Esophagus muscularis mucosa (tissue), 4 donors: ENCODE measurements around the gene PGAP1. TPM values are rescaled to one million over a fixed set of nuclear protein-coding genes. Genes with fewer than 3 reads are reported as not detected.
A peak's percentile ranks its signal among the peaks of the same experiment; 100 is the strongest.

ENCODE experiments used
- DNase-seq: peaks from one replicate; pipeline ENCODE4 v3.0.0-alpha.2; 2017; ENCODE audit errors: extremely low spot score
- H3K27ac ChIP-seq, 4 donors: fragments of 200-600 bp; sonication (generic); replicated peaks in 1 of 4; 1 replicate in 3 of 4; 2 replicates in 1 of 4; pipeline ENCODE4 v1.5.1; 2016 to 2019; ENCODE audit warnings: mild to moderate bottlenecking in 1 of 4
- H3K27me3 ChIP-seq, 4 donors: fragments of 200-600 bp; sonication (generic); one replicate each; pipeline versions ENCODE4 v1.5.1 to v1.6.0; 2016 to 2019
- H3K36me3 ChIP-seq, 4 donors: fragments of 200-600 bp; sonication (generic); one replicate each; pipeline ENCODE4 v1.5.1; 2016 to 2019
- H3K4me1 ChIP-seq, 4 donors: fragments of 200-600 bp; sonication (generic); one replicate each; pipeline ENCODE4 v1.5.1; 2016 to 2019
- H3K4me3 ChIP-seq, 4 donors: fragments of 200-600 bp; sonication (generic); 1 replicate in 2 of 4; 2 replicates in 2 of 4; pipeline ENCODE4 v1.5.1; 2016 to 2019; ENCODE audit warnings: mild to moderate bottlenecking in 4 of 4, moderate library complexity in 1 of 4
- H3K9me3 ChIP-seq, 4 donors: fragments of 200-600 bp; sonication (generic); 1 replicate in 3 of 4; 2 replicates in 1 of 4; pipeline ENCODE4 v1.5.1; 2016 to 2019
- CTCF ChIP-seq, 3 experiments: fragments of 200-600 bp in 2 of 3; fragments of 450-650 bp in 1 of 3; sonication (generic) in 2 of 3; IDR thresholded peaks; one replicate each; pipeline ENCODE4 v1.5.1; 2017 to 2019; ENCODE audit warnings: antibody characterized with exemption in 3 of 3, mild to moderate bottlenecking in 2 of 3, moderate library complexity in 1 of 3
- EP300 ChIP-seq: sonication (generic); formaldehyde crosslinking; IDR thresholded peaks from one replicate; pipeline ENCODE4 v1.6.1; 2017; ENCODE audit warnings: antibody characterized with exemption
- POLR2A ChIP-seq: fragments of 450-650 bp; IDR thresholded peaks from one replicate; pipeline ENCODE4 v1.6.1; 2017; ENCODE audit warnings: antibody characterized with exemption, moderate library complexity, mild to moderate bottlenecking, low read depth
- POLR2AphosphoS5 ChIP-seq, 2 donors: sonication (generic); formaldehyde crosslinking; IDR thresholded peaks; one replicate each; pipeline ENCODE4 v1.6.1; 2017; ENCODE audit warnings: antibody characterized with exemption in 2 of 2
- WGBS: methylation state at CpG from one replicate; pipeline ENCODE4 v1.1.5; 2018; 5-methylcytosine and 5-hydroxymethylcytosine counted together
- intact Hi-C: fragments of 100-400 bp; cut with DNase I; formaldehyde crosslinking; loops from one replicate; pipeline ENCODE4 v1.15.1; 2023
- total RNA-seq, 4 donors: library from RNA; depleted of rRNA; stranded (reverse); fragments of >200 nt; gene quantifications; one replicate each; pipeline versions ENCODE4 v1.1.0 to v1.2.1, GENCODE V29; 2016

Gene PGAP1
- total RNA-seq, 4 donors from 2014 or later = 3.7 to 7.5 (median 5.6) TPM

DNA sequence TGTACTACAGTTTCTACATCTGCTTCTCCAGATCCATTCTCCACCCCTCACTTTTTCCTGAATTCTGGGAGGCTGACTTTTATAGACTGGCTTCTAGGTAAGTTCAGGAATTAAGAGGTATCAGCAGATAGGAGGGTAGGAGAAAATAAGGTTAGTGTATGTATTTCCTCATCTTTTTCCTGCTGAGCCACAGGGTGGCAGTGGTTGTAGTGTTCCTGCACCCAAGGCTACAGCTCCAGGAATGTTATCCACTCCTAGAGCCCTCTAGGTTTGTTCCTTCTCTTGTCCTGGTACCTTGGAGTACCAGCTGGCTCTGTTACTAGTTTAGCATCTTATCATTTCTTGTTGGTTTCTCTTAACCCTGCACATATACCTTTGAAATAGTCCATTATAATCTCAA, 76.6 kb downstream of the PGAP1 start:
- no peak overlapping the region for H3K4me3 ChIP-seq
- no peak overlapping the region for H3K27ac ChIP-seq
- no peaks in the 10 kb centered on the region for H3K9me3 ChIP-seq
- TF ChIP-seq CTCF (IDR thresholded peaks at IDR 0.05) = peak in 1 of 3 experiments; percentile 26
- TF ChIP-seq EP300 = no peak
- TF ChIP-seq POLR2A = no peak
- intact Hi-C loops = no loop called here
- H3K36me3 ChIP-seq = peaks cover 0 to 12% (median 0%) of the 10 kb centered on the region in 4 donors
- no peaks in the 10 kb centered on the region for H3K4me1 ChIP-seq
- H3K27me3 ChIP-seq = no peaks in the 10 kb centered on the region
- no peak for DNase-seq

DNA sequence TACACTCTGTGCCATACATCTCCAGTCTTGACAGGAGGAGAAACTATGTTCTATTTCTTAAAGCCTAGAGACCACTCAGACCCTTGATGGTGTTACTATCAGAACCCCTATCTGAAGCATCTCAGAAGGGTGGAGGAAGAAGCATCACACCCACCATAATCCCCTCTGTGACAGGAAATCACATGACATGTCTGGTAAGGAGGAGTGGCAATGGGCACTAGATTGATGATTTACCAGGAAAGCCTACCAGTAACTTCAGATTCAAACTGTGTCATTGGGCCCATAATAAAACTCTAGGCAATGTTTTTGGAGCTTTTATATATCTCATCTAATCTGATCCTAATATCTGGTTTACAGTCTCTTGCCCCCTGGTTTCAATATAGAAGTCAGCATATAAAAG, 80.2 kb downstream of the PGAP1 start:
- TF ChIP-seq POLR2AphosphoS5 (IDR thresholded peaks at IDR 0.05) (no peak), CTCF (IDR thresholded peaks at IDR 0.05) (no peak), EP300 (no peak), POLR2A (no peak)
- Histone ChIP-seq H3K36me3 (peaks cover 9 to 37% (median 18%) of the 10 kb centered on the region in 4 donors), H3K9me3 (no peaks in the 10 kb centered on the region), H3K27me3 (no peaks in the 10 kb centered on the region), H3K4me3 (no peak overlapping the region), H3K27ac (no peak overlapping the region), H3K4me1 (no peaks in the 10 kb centered on the region)
- intact Hi-C loops = no loop called here
- DNase-seq = no peak

DNA sequence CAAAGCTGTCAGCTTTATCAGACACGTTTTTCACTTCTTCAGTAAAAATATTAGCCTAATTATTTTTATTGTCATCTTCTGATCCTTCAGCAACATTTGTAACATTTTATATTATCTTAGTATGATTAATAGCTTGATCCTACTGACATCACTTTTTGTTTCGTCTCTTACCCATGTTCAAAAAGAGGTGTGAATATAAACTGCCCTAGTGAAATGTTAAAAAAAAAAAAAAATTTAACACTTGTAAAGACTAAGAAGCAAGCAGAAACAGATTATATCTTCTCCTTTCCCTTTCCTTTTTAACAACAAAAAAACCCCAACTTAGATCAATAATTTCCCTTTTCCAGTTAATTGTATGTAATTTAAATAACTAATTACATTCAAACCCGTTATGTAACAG, 81.1 kb downstream of the PGAP1 start:
- WGBS = 78% methylated on average over 3 of the region's 3 CpGs

GRCh38 chr2:196840171-196840570, 86.3 kb downstream of the PGAP1 start:
- peaks cover 0 to 6% (median 0%) of the 10 kb centered on the region in 4 donors for H3K4me1 ChIP-seq
- peaks cover 9 to 65% (median 35%) of the 10 kb centered on the region in 4 donors for H3K36me3 ChIP-seq
- TF ChIP-seq POLR2A (no peak), CTCF (IDR thresholded peaks at IDR 0.05) (no peak), EP300 (no peak), POLR2AphosphoS5 (IDR thresholded peaks at IDR 0.05) (no peak)
- H3K9me3 ChIP-seq = no peaks in the 10 kb centered on the region
- H3K27ac ChIP-seq = no peak overlapping the region
- no peak for DNase-seq
- no peaks in the 10 kb centered on the region for H3K27me3 ChIP-seq
- 96% methylated on average over 2 of the region's 2 CpGs for WGBS
- intact Hi-C loops = no loop called here
- no peak overlapping the region for H3K4me3 ChIP-seq

More for the DNA sequence above, 81.1 kb downstream of the PGAP1 start:
- no peak overlapping the region for H3K27ac ChIP-seq
- peaks cover 9 to 45% (median 23%) of the 10 kb centered on the region in 4 donors for H3K36me3 ChIP-seq
- intact Hi-C loops = no loop called here
- no peaks in the 10 kb centered on the region for H3K27me3 ChIP-seq
- H3K4me3 ChIP-seq = no peak overlapping the region
- no peak for TF ChIP-seq POLR2A
- TF ChIP-seq EP300 = no peak
- no peak for TF ChIP-seq POLR2AphosphoS5 (IDR thresholded peaks at IDR 0.05)
- no peak for TF ChIP-seq CTCF (IDR thresholded peaks at IDR 0.05)
- H3K9me3 ChIP-seq = no peaks in the 10 kb centered on the region
- H3K4me1 ChIP-seq = no peaks in the 10 kb centered on the region
- DNase-seq = no peak

DNA sequence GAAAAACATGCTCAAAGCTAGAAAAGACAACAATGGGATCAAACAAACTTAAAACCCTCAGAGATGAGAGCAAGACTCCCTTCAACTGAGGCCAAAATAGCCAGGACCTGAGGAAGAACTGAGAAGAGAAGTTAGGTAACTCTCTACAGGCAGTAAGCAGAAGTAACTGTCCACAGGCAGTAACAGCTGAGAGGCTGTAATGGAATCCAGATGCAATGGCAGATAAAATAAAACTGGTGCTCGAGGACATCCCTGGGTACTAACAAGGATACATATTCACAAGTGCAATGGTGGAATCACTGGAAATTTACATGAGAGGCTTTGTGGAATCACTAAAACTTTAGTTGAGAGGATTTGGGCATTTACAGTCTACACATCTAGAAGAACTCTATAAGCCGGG, 86.9 kb downstream of the PGAP1 start:
- Histone ChIP-seq H3K27ac (no peak overlapping the region), H3K27me3 (no peaks in the 10 kb centered on the region), H3K9me3 (no peaks in the 10 kb centered on the region), H3K4me1 (peaks cover 0 to 6% (median 0%) of the 10 kb centered on the region in 4 donors), H3K36me3 (peaks cover 9 to 65% (median 35%) of the 10 kb centered on the region in 4 donors), H3K4me3 (no peak overlapping the region)
- intact Hi-C loops = no loop called here
- WGBS = 88% methylated on average over 2 of the region's 2 CpGs
- no peak for TF ChIP-seq EP300
- no peak for TF ChIP-seq POLR2AphosphoS5 (IDR thresholded peaks at IDR 0.05)
- no peak for TF ChIP-seq CTCF (IDR thresholded peaks at IDR 0.05)
- no peak for TF ChIP-seq POLR2A
- DNase-seq = no peak
